Suprapubic skin (tissue), 4 donors: Measurements from ENCODE around the gene AHNAK2. TPM values are rescaled to one million over a fixed set of nuclear protein-coding genes. Genes with fewer than 3 reads are reported as not detected.

Experiments
- DNase-seq, 2 donors: peaks; one replicate each; pipeline ENCODE4 v3.0.0-alpha.2; 2019; ENCODE audit warnings: low spot score in 2 of 2
- H3K27ac ChIP-seq: fragments of 200-600 bp; sonication (generic); one replicate; pipeline ENCODE4 v1.5.1; 2019
- H3K27me3 ChIP-seq: fragments of 200-600 bp; sonication (generic); one replicate; pipeline ENCODE4 v1.5.1; 2019
- H3K36me3 ChIP-seq: fragments of 200-600 bp; sonication (generic); one replicate; pipeline ENCODE4 v1.5.1; 2019
- H3K4me1 ChIP-seq: fragments of 200-600 bp; sonication (generic); one replicate; pipeline ENCODE4 v1.5.1; 2019
- H3K4me3 ChIP-seq: fragments of 200-600 bp; sonication (generic); one replicate; pipeline ENCODE4 v1.5.1; 2019; ENCODE audit warnings: mild to moderate bottlenecking
- H3K9me3 ChIP-seq: fragments of 200-600 bp; sonication (generic); one replicate; pipeline ENCODE4 v1.5.1; 2019
- CTCF ChIP-seq, 2 donors: fragments of 200-600 bp in 1 of 2; fragments of 450-650 bp in 1 of 2; sonication (generic) in 1 of 2; IDR thresholded peaks; one replicate each; pipeline ENCODE4 v1.5.1; 2016 to 2019; ENCODE audit warnings: antibody characterized with exemption in 2 of 2, mild to moderate bottlenecking in 1 of 2, moderate library complexity in 1 of 2
- EP300 ChIP-seq: sonication (generic); formaldehyde crosslinking; IDR thresholded peaks from one replicate; pipeline ENCODE4 v1.6.1; 2017; ENCODE audit warnings: antibody characterized with exemption
- POLR2A ChIP-seq, 2 donors: fragments of 450-650 bp; IDR thresholded peaks; one replicate each; pipeline ENCODE4 v1.6.1; 2017; ENCODE audit warnings: antibody characterized with exemption in 2 of 2, mild to moderate bottlenecking in 2 of 2, moderate library complexity in 2 of 2
- POLR2AphosphoS5 ChIP-seq, 3 donors: sonication (generic); formaldehyde crosslinking; IDR thresholded peaks; one replicate each; pipeline ENCODE4 v1.6.1; 2017; ENCODE audit warnings: antibody characterized with exemption in 3 of 3
- WGBS: methylation state at CpG from one replicate; pipeline ENCODE4 v1.1.5; 2018; 5-methylcytosine and 5-hydroxymethylcytosine counted together
- total RNA-seq, 4 donors: library from RNA; depleted of rRNA; stranded (reverse); fragments of >200 nt; gene quantifications; one replicate each; pipeline ENCODE4 v1.1.0, GENCODE V29; 2016

AHNAK2 gene
- total RNA-seq, 4 donors from 2014 or later = 829 to 975 (median 858) TPM

GRCh38 chr14:105023791-105024480, 45.8 kb upstream of the AHNAK2 start:
- no peak for TF ChIP-seq CTCF (IDR thresholded peaks at IDR 0.05)
- no peaks in the 10 kb centered on the region for H3K36me3 ChIP-seq
- H3K27me3 ChIP-seq = no peaks in the 10 kb centered on the region
- no peak overlapping the region for H3K4me3 ChIP-seq
- peak in 1 of 2 donors; percentile 31 for DNase-seq
- no peak overlapping the region for H3K27ac ChIP-seq
- 74% methylated on average over 4 of the region's 4 CpGs for WGBS
- H3K4me1 ChIP-seq = peaks cover 26% of the 10 kb centered on the region
- no peaks in the 10 kb centered on the region for H3K9me3 ChIP-seq

- peak in 1 of 2 donors; percentile 14 for DNase-seq
- Histone ChIP-seq H3K4me1 (peaks cover 34% of the 10 kb centered on the region), H3K27me3 (no peaks in the 10 kb centered on the region), H3K4me3 (no peak overlapping the region), H3K36me3 (no peaks in the 10 kb centered on the region), H3K27ac (no peak overlapping the region), H3K9me3 (no peaks in the 10 kb centered on the region)
- TF ChIP-seq CTCF (IDR thresholded peaks at IDR 0.05) = no peak
- no peak for TF ChIP-seq POLR2AphosphoS5 (IDR thresholded peaks at IDR 0.05)
- TF ChIP-seq POLR2A (IDR thresholded peaks at IDR 0.05) = no peak
- TF ChIP-seq EP300 = no peak
- 84% methylated on average over 11 of the region's 11 CpGs for WGBS
These were observed 45.0 kb upstream of the AHNAK2 start for GRCh38 chr14:105023144-105023543.

- Histone ChIP-seq H3K4me1 (peaks cover 40% of the 10 kb centered on the region), H3K4me3 (no peak overlapping the region), H3K27me3 (no peaks in the 10 kb centered on the region), H3K36me3 (no peaks in the 10 kb centered on the region), H3K27ac (no peak overlapping the region), H3K9me3 (no peaks in the 10 kb centered on the region)
- peak in 1 of 2 donors; percentile 22 for DNase-seq
- WGBS = 73% methylated on average over 2 of the region's 2 CpGs
- TF ChIP-seq CTCF (IDR thresholded peaks at IDR 0.05) (no peak), POLR2AphosphoS5 (IDR thresholded peaks at IDR 0.05) (no peak), EP300 (no peak), POLR2A (IDR thresholded peaks at IDR 0.05) (no peak)
These were observed 44.1 kb upstream of the AHNAK2 start for GRCh38 chr14:105022276-105022670.

GRCh38 chr14:105021656-105022275, 43.6 kb upstream of the AHNAK2 start:
- no peaks in the 10 kb centered on the region for H3K27me3 ChIP-seq
- peak overlapping the region; percentile 85 for H3K4me3 ChIP-seq
- TF ChIP-seq POLR2AphosphoS5 (IDR thresholded peaks at IDR 0.05) = no peak
- H3K9me3 ChIP-seq = no peaks in the 10 kb centered on the region
- H3K36me3 ChIP-seq = no peaks in the 10 kb centered on the region
- WGBS = 10% methylated on average over 20 of the region's 20 CpGs
- peak in 1 of 2 donors; percentile 71 for DNase-seq
- peak overlapping the region; percentile 85 for H3K27ac ChIP-seq
- H3K4me1 ChIP-seq = peaks cover 40% of the 10 kb centered on the region

GRCh38 chr14:105020815-105021655, 42.9 kb upstream of the AHNAK2 start, which contains the start of gene CDCA4:
Gene CDCA4, minus strand, starts transcription at chr14:105021083. Its CDS starts 9,154 bp downstream, at chr14:105011929.
- DNase-seq = peak; percentile 97 to 98
- peak within 1 kb of the TSS; percentile 85 for H3K4me3 ChIP-seq
- H3K36me3 ChIP-seq = no peaks in the 10 kb centered on the region
- no peak for TF ChIP-seq EP300
- peak in 1 of 2 donors; percentile 33 for TF ChIP-seq POLR2A (IDR thresholded peaks at IDR 0.05)
- no peaks in the 10 kb centered on the region for H3K27me3 ChIP-seq
- no peaks in the 10 kb centered on the region for H3K9me3 ChIP-seq
- 0% methylated on average over 29 of the region's 115 CpGs for WGBS
- peaks cover 47% of the 10 kb centered on the region for H3K4me1 ChIP-seq
- H3K27ac ChIP-seq = peak within 1 kb of the TSS; percentile 89
